ENCODE results near the gene TIMM13.

Gene TIMM13

GRCh38 chr19:2443116-2443784 is 15.9 kb upstream of the TIMM13 start:
- TF ChIP-seq GATA2 (IDR thresholded peaks at IDR 0.05; ENCODE audit: low read depth, low read length) (no peak), GATA3 (IDR thresholded peaks at IDR 0.05; ENCODE audit: low read depth, low read length) (no peak)

DNA sequence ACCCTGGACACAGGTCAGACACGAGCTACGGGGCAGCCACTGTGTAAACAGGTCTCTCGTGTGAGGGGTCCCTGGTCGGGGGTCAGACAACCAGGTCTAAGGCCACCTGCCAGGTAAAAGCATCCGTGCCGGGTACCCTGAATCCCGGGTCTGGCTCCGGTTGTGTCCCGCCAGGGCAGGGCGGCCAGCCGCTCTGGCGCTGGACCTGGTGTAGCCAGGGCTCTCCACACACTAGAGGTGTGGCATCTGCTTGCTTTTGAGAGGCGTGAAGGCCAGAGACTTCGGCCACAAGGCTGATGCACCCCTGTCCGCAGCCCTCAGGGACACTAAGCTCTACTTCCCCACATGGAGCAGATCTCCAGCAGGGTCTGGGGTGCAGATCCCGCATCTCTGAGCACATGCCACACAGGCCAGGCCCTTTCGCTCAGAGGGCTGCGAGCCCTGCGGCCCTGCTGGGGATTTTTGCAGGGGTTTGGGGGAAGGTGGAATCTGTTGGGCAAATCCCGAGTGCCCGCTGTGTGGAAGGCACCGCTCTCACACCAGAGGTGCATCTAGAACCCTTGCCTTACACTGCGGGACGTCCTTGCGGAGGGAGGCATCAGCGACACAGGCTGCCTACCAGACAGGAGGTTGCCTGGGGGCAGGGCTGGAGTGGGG is 13.8 kb upstream of the TIMM13 start:
- TF ChIP-seq GATA2 (IDR thresholded peaks at IDR 0.05; ENCODE audit: low read depth, low read length), result no peak
- no peak for TF ChIP-seq GATA3 (IDR thresholded peaks at IDR 0.05; ENCODE audit: low read depth, low read length)

- TF ChIP-seq GATA2 (IDR thresholded peaks at IDR 0.05; ENCODE audit: low read depth, low read length) (no peak), GATA3 (IDR thresholded peaks at IDR 0.05; ENCODE audit: low read depth, low read length) (no peak)
These were observed 13.1 kb upstream of the TIMM13 start for GRCh38 chr19:2440515-2440914.

DNA sequence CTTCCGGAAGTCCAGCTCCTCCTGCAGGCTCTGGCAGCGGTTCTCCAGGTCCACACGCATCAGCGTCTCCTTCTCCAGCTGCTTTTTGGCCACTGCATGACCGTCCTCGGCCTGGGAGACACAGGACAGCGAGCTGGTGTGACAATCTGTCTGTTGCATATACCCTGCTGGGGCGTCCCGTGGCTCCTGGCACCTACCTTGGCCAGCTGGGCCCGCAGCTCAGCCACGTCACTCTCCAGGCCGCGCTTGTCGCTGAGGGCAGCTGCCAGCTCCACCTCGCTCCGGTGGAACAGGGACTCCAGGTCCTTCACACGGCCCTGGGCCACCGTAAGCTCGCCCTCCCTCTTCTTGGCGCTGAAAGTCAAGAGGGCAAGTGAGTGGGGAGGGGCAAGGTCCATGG is 10.8 kb upstream of the TIMM13 start:
- TF ChIP-seq GATA3 (IDR thresholded peaks at IDR 0.05; ENCODE audit: low read depth, low read length) (no peak), GATA2 (IDR thresholded peaks at IDR 0.05; ENCODE audit: low read depth, low read length) (no peak)

DNA sequence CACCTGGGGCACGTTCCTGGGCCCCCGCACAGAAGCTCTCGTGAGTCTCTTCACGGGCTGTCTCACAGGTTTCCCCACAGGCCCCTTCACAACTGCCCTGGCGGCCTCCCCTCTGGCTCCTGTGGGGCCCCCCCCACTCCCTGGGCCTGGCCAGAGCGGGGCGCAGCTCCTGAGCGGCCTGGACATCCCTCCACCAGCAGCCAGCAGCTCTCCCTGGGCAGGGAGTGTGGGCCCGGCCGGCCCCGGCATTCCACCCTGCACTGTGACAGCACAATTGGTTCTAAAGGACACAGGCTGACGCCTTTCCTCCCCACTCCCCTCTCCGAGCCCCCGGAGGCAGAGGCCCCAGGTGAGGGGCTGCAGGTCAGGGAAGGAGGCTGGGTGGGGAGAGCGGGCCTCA is 9.5 kb upstream of the TIMM13 start:
- no peak for TF ChIP-seq GATA3 (IDR thresholded peaks at IDR 0.05; ENCODE audit: low read depth, low read length)
- TF ChIP-seq GATA2 (IDR thresholded peaks at IDR 0.05; ENCODE audit: low read depth, low read length), result no peak

GRCh38 chr19:2436384-2436783 is 9.0 kb upstream of the TIMM13 start:
- TF ChIP-seq GATA2 (IDR thresholded peaks at IDR 0.05; ENCODE audit: low read depth, low read length), result no peak
- no peak for TF ChIP-seq GATA3 (IDR thresholded peaks at IDR 0.05; ENCODE audit: low read depth, low read length)

DNA sequence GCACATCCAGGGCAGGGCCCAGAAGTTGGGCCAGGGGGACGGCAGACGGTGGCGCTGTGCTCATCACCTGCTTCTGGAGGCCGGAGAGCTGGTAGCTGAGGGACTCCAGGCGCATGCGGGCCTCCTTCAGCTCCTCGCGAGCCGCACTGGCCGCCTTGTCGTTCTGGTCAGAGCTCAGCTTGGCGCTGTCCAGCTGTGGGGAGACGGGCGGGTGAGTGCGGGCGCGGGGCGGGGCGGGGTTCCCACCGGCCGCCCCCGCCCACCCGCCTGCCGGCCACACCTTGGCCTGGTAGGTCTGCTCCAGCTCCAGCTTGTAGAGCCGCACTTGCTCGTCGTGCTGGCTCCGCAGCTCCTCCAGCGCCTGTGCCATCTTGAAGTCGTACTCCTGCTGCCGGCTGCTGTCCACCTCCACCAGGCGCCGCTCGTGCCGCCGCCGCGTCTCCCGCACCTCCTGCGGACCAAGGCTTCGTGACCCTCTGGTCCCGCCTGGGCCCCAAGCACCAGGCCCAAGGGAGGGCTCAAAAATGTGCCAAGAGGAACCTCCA is 7.4 kb upstream of the TIMM13 start:
- TF ChIP-seq GATA2 (IDR thresholded peaks at IDR 0.05; ENCODE audit: low read depth, low read length), result no peak
- no peak for TF ChIP-seq GATA3 (IDR thresholded peaks at IDR 0.05; ENCODE audit: low read depth, low read length)

- no peak for TF ChIP-seq GATA3 (IDR thresholded peaks at IDR 0.05; ENCODE audit: low read depth, low read length)
- TF ChIP-seq GATA2 (IDR thresholded peaks at IDR 0.05; ENCODE audit: low read depth, low read length), result no peak
These were observed 6.9 kb upstream of the TIMM13 start for GRCh38 chr19:2434267-2434666.

DNA sequence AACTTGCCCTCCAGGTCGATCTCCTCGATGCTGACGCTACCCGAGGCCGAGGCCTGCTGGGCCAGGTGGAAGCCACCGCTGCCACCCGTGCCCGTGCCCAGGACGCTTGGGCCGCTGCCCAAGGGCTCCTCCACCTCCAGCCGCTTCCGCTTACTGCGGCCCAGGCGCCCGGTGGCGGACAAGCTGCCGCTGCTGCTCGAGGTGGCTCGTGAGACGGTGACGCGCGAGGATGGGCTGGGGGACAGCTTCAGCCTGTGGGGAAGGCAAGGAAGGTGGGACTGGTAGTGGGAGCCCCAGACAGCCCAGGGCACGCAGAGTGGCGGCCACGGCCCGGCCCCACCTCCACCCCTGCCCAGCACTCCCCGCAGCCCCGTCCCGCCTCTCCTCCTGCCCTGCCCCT is 6.5 kb upstream of the TIMM13 start:
- TF ChIP-seq GATA3 (IDR thresholded peaks at IDR 0.05; ENCODE audit: low read depth, low read length) (no peak), GATA2 (IDR thresholded peaks at IDR 0.05; ENCODE audit: low read depth, low read length) (no peak)

DNA sequence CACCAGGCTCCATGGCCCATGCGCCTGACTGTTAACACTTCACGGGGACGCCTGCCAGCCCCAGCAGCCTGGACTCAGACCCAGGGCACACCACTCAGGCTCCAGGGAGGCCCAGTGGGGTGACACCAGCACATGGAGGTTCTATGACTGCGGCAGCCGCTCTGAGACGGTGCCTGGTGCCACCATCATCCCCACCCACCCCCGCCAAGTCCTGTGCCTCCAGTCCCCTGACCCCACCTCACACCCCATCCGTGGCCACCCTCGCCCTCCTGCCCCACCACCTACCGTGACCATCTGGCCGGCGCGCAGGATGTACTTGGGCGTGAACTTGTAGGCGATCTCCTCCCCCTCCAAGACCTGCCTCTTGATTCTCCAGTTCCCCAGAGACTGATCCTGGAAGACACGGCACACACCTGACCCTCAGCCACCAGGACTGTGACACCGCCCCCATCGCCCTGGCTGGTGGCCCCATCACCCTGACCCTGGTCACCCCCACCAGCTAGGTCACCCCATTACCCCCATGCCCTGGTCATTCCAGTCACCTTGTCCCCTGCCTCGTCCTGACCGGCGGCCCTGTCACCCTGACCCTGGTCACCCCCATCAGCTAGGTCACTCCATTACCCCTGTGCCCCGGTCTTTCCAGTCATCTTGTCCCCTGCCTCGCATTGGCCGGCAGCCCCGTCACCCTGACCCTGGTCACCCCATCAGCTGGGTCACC is 4.9 kb upstream of the TIMM13 start:
- TF ChIP-seq GATA2 (IDR thresholded peaks at IDR 0.05; ENCODE audit: low read depth, low read length) (no peak), GATA3 (IDR thresholded peaks at IDR 0.05; ENCODE audit: low read depth, low read length) (no peak)

DNA sequence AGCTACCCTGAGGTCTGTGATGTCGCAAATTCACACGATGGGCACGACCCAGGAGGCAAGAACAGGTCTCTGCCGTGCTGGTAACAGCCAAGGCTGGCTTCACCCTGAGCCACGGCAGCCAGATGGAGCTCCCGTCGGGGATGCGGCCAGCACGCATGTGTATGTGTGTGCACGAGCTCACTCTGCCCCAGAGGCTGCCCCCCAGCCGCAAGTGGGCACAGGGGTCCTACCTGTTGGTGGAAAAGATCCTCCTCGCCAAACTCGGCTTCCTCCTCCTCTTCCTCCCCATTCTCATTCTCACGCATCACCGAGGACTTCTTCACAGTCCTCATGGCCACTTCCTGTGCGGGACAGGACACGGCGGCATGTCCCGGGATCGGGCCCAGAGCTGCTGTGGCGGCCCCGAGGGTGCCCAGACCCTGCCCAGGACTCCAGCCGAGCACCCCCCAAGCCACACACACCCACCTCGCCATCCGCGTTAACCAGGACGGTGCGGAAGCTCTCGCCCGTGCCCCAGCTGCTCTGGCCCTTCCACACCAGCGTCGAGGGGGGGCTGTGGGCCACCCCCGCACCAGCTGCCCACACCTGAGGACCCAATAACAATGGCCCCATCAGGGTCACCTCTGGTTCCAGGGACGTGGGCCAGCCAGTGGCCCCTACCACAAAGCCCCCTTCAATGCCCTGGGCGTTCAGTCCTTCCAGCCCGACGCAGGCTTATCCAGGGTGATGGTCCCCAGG is 4.1 kb upstream of the TIMM13 start:
- no peak for TF ChIP-seq GATA2 (IDR thresholded peaks at IDR 0.05; ENCODE audit: low read depth, low read length)
- no peak for TF ChIP-seq GATA3 (IDR thresholded peaks at IDR 0.05; ENCODE audit: low read depth, low read length)

DNA sequence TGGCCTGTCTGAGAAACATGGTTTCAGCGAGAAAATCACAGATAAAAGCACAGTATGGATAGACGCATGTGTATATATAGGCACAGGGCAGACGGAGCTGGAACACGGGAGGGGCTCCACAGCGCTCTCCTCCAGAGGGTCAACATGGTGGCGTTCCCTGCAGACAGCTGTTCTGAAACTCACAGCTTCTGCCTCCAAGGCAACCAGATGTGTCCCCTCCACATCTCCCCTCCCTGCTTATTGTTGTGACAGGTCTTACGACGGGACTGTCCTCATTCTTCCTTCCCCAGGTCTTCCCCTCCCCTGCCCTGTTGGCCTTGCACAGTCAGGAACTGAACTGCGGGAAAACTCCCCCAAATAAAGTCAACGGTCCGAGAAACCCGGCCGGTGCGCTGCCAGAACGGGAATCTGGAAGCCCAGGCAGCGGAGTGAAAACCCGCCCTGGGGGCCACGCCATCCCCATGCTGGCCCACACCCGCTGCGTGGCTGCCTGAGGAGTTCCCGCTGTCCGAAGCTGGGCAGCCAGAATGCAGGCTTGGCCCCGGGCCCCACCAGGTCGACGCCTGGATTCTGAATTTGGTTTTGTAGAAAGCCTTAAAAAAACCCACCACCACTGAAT is 2.6 kb upstream of the TIMM13 start:
- TF ChIP-seq GATA3 (IDR thresholded peaks at IDR 0.05; ENCODE audit: low read depth, low read length), result no peak
- no peak for TF ChIP-seq GATA2 (IDR thresholded peaks at IDR 0.05; ENCODE audit: low read depth, low read length)

All from SH-SY5Y (cell line).